Uterus (tissue), 2 donors: ENCODE results near the gene SBDS.

Experiments used
- POLR2A ChIP-seq, 2 donors: fragments of 450-650 bp; IDR thresholded peaks; one replicate each; pipeline ENCODE4 v1.6.1; 2016; ENCODE audit warnings: antibody characterized with exemption in 2 of 2, mild to moderate bottlenecking in 1 of 2, moderate library complexity in 1 of 2
- TF ChIP-seq, protein P1 (sequence below), 4 experiments: fragments of 200-600 bp in 2 of 4; fragments of 450-650 bp in 2 of 4; sonication (generic) in 2 of 4; IDR thresholded peaks; one replicate each; pipeline ENCODE4 v1.5.1; 2016 to 2019; ENCODE audit warnings: antibody characterized with exemption in 4 of 4, mild to moderate bottlenecking in 2 of 4, moderate library complexity in 1 of 4

DNA sequence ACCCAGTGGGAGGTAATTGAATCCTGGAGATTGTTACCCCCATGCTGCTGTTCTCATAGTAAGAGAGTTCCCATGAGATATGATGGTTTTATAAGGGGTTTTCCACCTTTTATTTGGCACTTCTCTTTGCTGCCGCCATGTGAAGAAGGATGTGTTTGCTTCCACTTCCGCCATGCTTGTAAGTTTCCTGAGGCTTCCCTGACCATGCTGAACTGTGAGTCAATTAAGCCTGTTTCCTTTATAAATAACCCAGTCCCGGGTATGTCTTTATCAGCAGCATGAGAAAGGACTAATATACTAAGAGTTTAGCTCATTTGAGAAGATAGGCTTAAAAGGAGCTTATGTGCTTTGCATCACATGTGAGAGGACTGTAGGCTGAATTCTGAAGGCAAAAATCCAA is 45.1 kb downstream of the SBDS start:
- no peak for TF ChIP-seq POLR2A (IDR thresholded peaks at IDR 0.05)
- TF ChIP-seq, protein P1, sequence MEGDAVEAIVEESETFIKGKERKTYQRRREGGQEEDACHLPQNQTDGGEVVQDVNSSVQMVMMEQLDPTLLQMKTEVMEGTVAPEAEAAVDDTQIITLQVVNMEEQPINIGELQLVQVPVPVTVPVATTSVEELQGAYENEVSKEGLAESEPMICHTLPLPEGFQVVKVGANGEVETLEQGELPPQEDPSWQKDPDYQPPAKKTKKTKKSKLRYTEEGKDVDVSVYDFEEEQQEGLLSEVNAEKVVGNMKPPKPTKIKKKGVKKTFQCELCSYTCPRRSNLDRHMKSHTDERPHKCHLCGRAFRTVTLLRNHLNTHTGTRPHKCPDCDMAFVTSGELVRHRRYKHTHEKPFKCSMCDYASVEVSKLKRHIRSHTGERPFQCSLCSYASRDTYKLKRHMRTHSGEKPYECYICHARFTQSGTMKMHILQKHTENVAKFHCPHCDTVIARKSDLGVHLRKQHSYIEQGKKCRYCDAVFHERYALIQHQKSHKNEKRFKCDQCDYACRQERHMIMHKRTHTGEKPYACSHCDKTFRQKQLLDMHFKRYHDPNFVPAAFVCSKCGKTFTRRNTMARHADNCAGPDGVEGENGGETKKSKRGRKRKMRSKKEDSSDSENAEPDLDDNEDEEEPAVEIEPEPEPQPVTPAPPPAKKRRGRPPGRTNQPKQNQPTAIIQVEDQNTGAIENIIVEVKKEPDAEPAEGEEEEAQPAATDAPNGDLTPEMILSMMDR (IDR thresholded peaks at IDR 0.05): no peak
